ENCODE results near the gene STX4.

- TF ChIP-seq CTCF (IDR thresholded peaks at IDR 0.05) (no peak), POLR2A (IDR thresholded peaks at IDR 0.05; ENCODE audit: low read depth) (no peak), EP300 (IDR thresholded peaks at IDR 0.05) (no peak), POLR2AphosphoS5 (IDR thresholded peaks at IDR 0.05) (no peak)
Measured at GRCh38 chr16:31009894-31010584, 23.3 kb upstream of the STX4 start.

Data from esophagus muscularis mucosa (tissue), 4 donors.